WTC11 (cell line): ENCODE results near the gene SNX9.

Experiments used
- CREB1 ChIP-seq: sonication (generic); formaldehyde crosslinking; IDR thresholded peaks from 2 replicates; pipeline ENCODE4 v1.8.0; 2023; ENCODE audit warnings: mild to moderate bottlenecking, missing genetic modification reagents
- CTCF ChIP-seq: fragments of 200-600 bp; IDR thresholded peaks from 2 replicates; pipeline ENCODE4 v1.8.0; 2022; ENCODE audit warnings: antibody characterized with exemption
- E2F1 ChIP-seq: sonication (generic); formaldehyde crosslinking; IDR thresholded peaks from 2 replicates; pipeline ENCODE4 v1.8.0; 2022; ENCODE audit warnings: mild to moderate bottlenecking, missing genetic modification reagents
- IRF1 ChIP-seq: sonication (generic); formaldehyde crosslinking; IDR thresholded peaks from 2 replicates; pipeline ENCODE4 v1.8.0; 2023; ENCODE audit warnings: missing genetic modification reagents
- TP53 ChIP-seq: sonication (generic); formaldehyde crosslinking; IDR thresholded peaks from 2 replicates; pipeline ENCODE4 v1.8.1; 2023; ENCODE audit warnings: mild to moderate bottlenecking, missing genetic modification reagents
- ZNF232 ChIP-seq: sonication (generic); formaldehyde crosslinking; IDR thresholded peaks from 2 replicates; pipeline ENCODE4 v1.8.0; 2022; ENCODE audit warnings: mild to moderate bottlenecking, missing genetic modification reagents

GRCh38 chr6:157879034-157879872, 56.2 kb downstream of the SNX9 start:
- TF ChIP-seq TP53 (CRISPR knock-in tag), result no peak
- no peak for TF ChIP-seq ZNF232
- no peak for TF ChIP-seq CREB1
- no peak for TF ChIP-seq E2F1 (CRISPR knock-in tag)
- no peak for TF ChIP-seq CTCF
- TF ChIP-seq IRF1 (CRISPR knock-in tag), result no peak
